Transverse colon (tissue), 4 donors: ENCODE results near the gene KCNN3.

Experiments
- EP300 ChIP-seq: sonication (generic); formaldehyde crosslinking; IDR thresholded peaks from one replicate; pipeline ENCODE4 v1.6.1; 2017; ENCODE audit warnings: antibody characterized with exemption, low read depth
- POLR2A ChIP-seq: fragments of 450-650 bp; IDR thresholded peaks from one replicate; pipeline ENCODE4 v1.6.1; 2016; ENCODE audit warnings: antibody characterized with exemption, mild to moderate bottlenecking, moderate library complexity
- POLR2AphosphoS5 ChIP-seq, 3 donors: sonication (generic); formaldehyde crosslinking; IDR thresholded peaks; one replicate each; pipeline ENCODE4 v1.6.1; 2016; ENCODE audit warnings: antibody characterized with exemption in 3 of 3
- TF ChIP-seq, protein P1 (sequence below), 5 experiments: fragments of 200-600 bp in 3 of 5; fragments of 450-650 bp in 2 of 5; sonication (generic) in 3 of 5; IDR thresholded peaks; 1 replicate in 2 of 5; 2 replicates in 3 of 5; pipeline ENCODE4 v1.5.1; 2016 to 2017; ENCODE audit warnings: antibody characterized with exemption in 5 of 5, inconsistent platforms in 3 of 5, mild to moderate bottlenecking in 2 of 5, moderate library complexity in 1 of 5

DNA sequence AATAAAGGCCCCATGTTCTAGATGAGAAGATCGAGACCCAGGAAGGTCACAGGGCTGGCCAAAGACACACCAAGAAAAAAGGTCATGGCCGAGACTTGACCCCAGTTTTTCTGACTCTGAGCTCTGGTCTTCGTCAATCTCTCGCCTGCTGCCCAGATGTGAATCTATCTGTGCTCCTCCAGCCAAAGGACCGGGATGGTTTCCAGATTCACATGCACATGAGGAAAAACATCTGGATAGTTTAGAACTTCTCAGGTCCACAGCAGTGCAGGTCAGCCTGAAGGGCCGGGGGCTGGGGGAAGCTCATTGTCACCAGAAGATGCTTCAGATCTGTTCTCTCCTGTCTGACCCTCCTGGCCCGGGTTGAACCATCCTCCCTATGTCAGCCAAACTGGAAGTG, 49.0 kb downstream of the KCNN3 start:
- TF ChIP-seq, protein P1, sequence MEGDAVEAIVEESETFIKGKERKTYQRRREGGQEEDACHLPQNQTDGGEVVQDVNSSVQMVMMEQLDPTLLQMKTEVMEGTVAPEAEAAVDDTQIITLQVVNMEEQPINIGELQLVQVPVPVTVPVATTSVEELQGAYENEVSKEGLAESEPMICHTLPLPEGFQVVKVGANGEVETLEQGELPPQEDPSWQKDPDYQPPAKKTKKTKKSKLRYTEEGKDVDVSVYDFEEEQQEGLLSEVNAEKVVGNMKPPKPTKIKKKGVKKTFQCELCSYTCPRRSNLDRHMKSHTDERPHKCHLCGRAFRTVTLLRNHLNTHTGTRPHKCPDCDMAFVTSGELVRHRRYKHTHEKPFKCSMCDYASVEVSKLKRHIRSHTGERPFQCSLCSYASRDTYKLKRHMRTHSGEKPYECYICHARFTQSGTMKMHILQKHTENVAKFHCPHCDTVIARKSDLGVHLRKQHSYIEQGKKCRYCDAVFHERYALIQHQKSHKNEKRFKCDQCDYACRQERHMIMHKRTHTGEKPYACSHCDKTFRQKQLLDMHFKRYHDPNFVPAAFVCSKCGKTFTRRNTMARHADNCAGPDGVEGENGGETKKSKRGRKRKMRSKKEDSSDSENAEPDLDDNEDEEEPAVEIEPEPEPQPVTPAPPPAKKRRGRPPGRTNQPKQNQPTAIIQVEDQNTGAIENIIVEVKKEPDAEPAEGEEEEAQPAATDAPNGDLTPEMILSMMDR (IDR thresholded peaks at IDR 0.05), result no peak
- TF ChIP-seq POLR2A (no peak), EP300 (no peak), POLR2AphosphoS5 (IDR thresholded peaks at IDR 0.05) (peak in 2 of 3 donors; percentile 14 to 44)
